Aorta (tissue), 5 donors: ENCODE data around the gene GPR132. TPM values are rescaled to one million over a fixed set of nuclear protein-coding genes. Genes with fewer than 3 reads are reported as not detected.

Experiments used
- ATAC-seq: fragments of 200-7000 bp; cut with Tn5 transposase; one replicate; pipeline ENCODE4 v1.9.1; 2022; ENCODE audit warnings: moderate library complexity; ENCODE audit not compliant: low FRiP score
- DNase-seq, 2 donors: peaks; one replicate each; pipeline ENCODE4 v3.0.0-alpha.2; 2020
- H3K27ac ChIP-seq, 2 donors: one replicate each; pipeline ENCODE4 v1.5.1; 2013; ENCODE audit warnings: low read length in 2 of 2, mild to moderate bottlenecking in 2 of 2, moderate library complexity in 2 of 2, control low read depth in 1 of 2, inconsistent platforms in 1 of 2, low read depth in 1 of 2
- H3K27me3 ChIP-seq, 2 donors: one replicate each; pipeline ENCODE4 v1.6.1; 2013; ENCODE audit warnings: control low read depth in 1 of 2, low read length in 1 of 2, mild to moderate bottlenecking in 1 of 2, moderate library complexity in 1 of 2; ENCODE audit not compliant: insufficient read depth in 2 of 2, control insufficient read depth in 1 of 2
- H3K36me3 ChIP-seq, 2 donors: one replicate each; pipeline ENCODE4 v1.6.1; 2013; ENCODE audit warnings: control low read depth in 1 of 2, low read length in 1 of 2, mild to moderate bottlenecking in 1 of 2; ENCODE audit not compliant: insufficient read depth in 2 of 2, control insufficient read depth in 1 of 2
- H3K4me1 ChIP-seq, 2 donors: one replicate each; pipeline ENCODE4 v1.6.1; 2013; ENCODE audit warnings: low read length in 2 of 2, control low read depth in 1 of 2, mild to moderate bottlenecking in 1 of 2, moderate library complexity in 1 of 2; ENCODE audit not compliant: insufficient read depth in 2 of 2, control insufficient read depth in 1 of 2
- H3K4me3 ChIP-seq, 2 donors: one replicate each; pipeline ENCODE4 v1.5.1; 2013; ENCODE audit warnings: low read length in 2 of 2, control low read depth in 1 of 2, mild to moderate bottlenecking in 1 of 2
- H3K9me3 ChIP-seq: one replicate; pipeline ENCODE4 v1.6.1; 2013; ENCODE audit warnings: mild to moderate bottlenecking, low read length; ENCODE audit not compliant: control insufficient read depth
- WGBS, 2 donors: extraction: QIAGEN DNeasy Blood & Tissue Kit; methylation state at CpG; one replicate each; pipeline ENCODE4 v1.1.7; 2013; 5-methylcytosine and 5-hydroxymethylcytosine counted together
- intact Hi-C, 2 donors: fragments of 100-400 bp; cut with DNase I; formaldehyde crosslinking; loops; one replicate each; pipeline versions ENCODE4 v1.14.2 to v1.15.0; 2022
- polyA plus RNA-seq, 2 donors: library from polyadenylated mRNA; stranded (reverse); fragments of 200-250 nt; gene quantifications; one replicate each; pipeline ENCODE4 v1.2.3, GENCODE V29; 2013
- total RNA-seq, 2 donors: library from RNA; stranded (reverse); fragmentation: NEBNext Ultra II Directional; extraction: Animal tissue kit (Norgen Biotek cat#: 25700); gene quantifications; one replicate each; pipeline ENCODE4 v1.2.1, GENCODE V29; 2021
- donor health status: healthy with polysubstance abuse.
- donor health status: Bipolar disorder and iron deficiency.
- donor health status: DM: no; HTN: no; CAD: no.
- donor health status: DM: no; HTN: no; CAD: no.
- donor health status: DM: yes; HTN: yes; CAD: no.

The GPR132 gene
- total and polyA plus RNA-seq, 4 donors: 1.0 to 5.0 (median 2.9) TPM; not detected in 1

- WGBS, 2 donors: 67 to 74% methylated on average over 13 of the region's 13 CpGs
- H3K4me1 ChIP-seq: no peaks in the 10 kb centered on the region
- intact Hi-C loops: no loop called here
- no peaks in the 10 kb centered on the region for H3K36me3 ChIP-seq
- H3K27me3 ChIP-seq: no peaks in the 10 kb centered on the region
- peak; percentile 43 for ATAC-seq
- no peak overlapping the region for H3K4me3 ChIP-seq
- no peak overlapping the region for H3K27ac ChIP-seq
- no peaks in the 10 kb centered on the region for H3K9me3 ChIP-seq
- DNase-seq: peak in 1 of 2 donors; percentile 61
Measured at GRCh38 chr14:105061428-105062047, 3.7 kb downstream of the GPR132 start.

GRCh38 chr14:105060751-105061427 is 4.3 kb downstream of the GPR132 start:
- Histone ChIP-seq H3K4me3 (no peak overlapping the region), H3K27me3 (no peaks in the 10 kb centered on the region), H3K27ac (no peak overlapping the region), H3K36me3 (no peaks in the 10 kb centered on the region), H3K4me1 (no peaks in the 10 kb centered on the region), H3K9me3 (no peaks in the 10 kb centered on the region)
- 82 to 83% methylated on average over 28 to 30 of the region's 30 CpGs for WGBS, 2 donors
- ATAC-seq (peak; percentile 41), DNase-seq (peak in 1 of 2 donors; percentile 77)
- intact Hi-C loops: no loop called here

GRCh38 chr14:105059925-105060565 is 5.2 kb downstream of the GPR132 start:
- Histone ChIP-seq H3K4me1 (no peaks in the 10 kb centered on the region), H3K4me3 (no peak overlapping the region), H3K36me3 (no peaks in the 10 kb centered on the region), H3K9me3 (no peaks in the 10 kb centered on the region), H3K27ac (no peak overlapping the region), H3K27me3 (no peaks in the 10 kb centered on the region)
- intact Hi-C loops: no loop called here
- 87 to 88% methylated on average over 16 of the region's 16 CpGs for WGBS, 2 donors
- DNase-seq (no peak), ATAC-seq (no peak)

DNA sequence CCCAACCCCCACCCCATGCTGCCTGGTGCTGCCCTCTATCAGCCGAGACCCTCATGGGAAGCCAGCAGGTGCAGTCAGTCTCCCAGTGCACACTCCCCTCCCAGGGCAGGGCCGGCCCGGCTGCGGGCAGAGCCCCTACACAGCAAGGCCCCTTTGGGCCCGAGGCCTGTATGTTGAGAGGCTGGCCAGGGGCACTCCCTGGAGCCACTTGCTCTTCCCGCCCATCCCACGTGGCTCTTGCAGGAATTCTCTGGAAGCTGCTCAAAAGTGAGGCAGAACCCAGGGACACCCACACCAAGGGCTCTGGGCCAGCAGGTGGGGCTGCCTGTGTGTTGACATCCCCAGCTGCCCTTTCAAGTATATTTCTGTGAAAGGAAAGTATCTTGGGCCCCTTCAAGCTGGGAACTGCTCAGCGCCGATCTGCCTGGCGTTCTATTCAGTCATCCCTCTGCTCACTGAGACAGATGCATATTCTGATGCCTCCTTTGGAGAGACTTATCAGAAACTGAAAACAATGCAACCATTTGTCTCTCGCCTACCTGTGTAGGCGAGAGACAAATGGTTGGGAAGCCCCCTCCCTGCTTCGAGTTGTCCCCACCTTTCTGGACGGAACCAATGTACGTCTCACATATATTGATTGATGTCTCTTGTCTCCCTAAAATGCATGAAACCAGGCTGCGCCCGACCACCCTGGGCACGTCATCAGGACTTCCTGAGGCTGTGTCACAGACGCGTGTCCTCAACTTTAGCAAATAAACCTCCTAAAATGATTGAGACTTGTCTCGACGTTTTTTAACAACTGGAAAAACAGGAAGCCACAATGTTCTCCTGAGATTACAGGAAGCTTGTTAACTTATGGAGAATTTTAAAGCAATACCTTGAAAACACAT is 6.0 kb downstream of the GPR132 start:
- DNase-seq (no peak), ATAC-seq (no peak)
- intact Hi-C loops: no loop called here
- Histone ChIP-seq H3K27ac (no peak overlapping the region), H3K27me3 (no peaks in the 10 kb centered on the region), H3K4me1 (no peaks in the 10 kb centered on the region), H3K36me3 (no peaks in the 10 kb centered on the region), H3K4me3 (no peak overlapping the region), H3K9me3 (no peaks in the 10 kb centered on the region)
- 75 to 77% methylated on average over 21 to 22 of the region's 22 CpGs for WGBS, 2 donors

DNA sequence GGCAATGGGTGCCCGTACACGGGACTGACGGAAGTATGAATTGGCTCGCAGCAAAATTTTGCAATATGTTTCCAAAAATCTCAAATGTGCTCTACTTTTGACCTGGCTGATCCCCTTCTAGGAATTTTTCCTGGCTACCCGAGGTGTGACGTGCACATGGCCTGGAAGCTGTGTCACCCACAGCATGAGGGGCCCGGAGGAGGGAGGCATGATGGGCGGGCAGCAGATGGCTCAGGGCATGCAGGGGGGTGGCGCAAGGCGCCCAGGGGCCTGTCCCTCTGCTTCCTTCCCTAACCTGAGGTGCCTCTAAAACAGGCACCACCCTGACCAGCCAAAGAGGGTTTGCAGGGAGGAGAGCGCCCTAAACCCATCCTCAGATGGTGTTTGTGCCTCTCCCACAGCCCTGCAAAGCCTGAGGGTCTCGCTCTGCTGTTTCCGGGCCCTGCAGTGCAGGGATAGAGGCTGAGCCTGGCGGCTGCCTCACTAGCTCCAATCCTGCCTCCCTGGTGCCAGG is 6.7 kb downstream of the GPR132 start:
- H3K36me3 ChIP-seq: no peaks in the 10 kb centered on the region
- DNase-seq: no peak
- H3K4me3 ChIP-seq: no peak overlapping the region
- whole genome bisulfite sequencing, 2 donors: 86 to 89% methylated on average over 14 of the region's 14 CpGs
- no peak overlapping the region for H3K27ac ChIP-seq
- no peaks in the 10 kb centered on the region for H3K9me3 ChIP-seq
- no peaks in the 10 kb centered on the region for H3K4me1 ChIP-seq
- intact Hi-C loops: no loop called here
- no peak for ATAC-seq
- no peaks in the 10 kb centered on the region for H3K27me3 ChIP-seq

DNA sequence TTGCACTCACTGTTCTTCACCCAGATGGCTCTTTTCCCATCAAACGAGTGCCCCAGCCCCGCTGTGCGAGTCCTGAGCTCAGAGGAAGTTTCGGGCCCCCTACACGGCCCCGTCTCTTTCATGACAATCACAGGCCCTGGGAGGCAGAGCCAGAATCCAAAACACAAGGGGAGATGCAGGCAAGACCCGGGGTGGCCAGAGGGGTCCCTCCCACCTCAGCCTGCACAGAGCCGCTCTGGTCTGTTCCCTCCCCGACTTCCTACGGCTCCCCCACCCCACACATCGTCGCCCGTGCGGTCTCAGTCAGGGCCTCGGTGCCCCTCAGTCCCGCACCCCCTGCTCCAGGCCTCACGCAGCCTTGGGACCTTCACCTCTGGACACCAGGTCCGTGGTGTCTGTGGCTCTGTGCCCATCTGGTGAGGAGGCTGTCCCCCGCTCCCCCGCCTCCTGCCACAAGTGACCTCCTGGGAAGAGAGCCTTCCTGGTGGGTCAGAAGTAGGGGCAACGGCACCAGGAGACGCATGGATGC is 8.9 kb downstream of the GPR132 start:
- H3K4me3 ChIP-seq: no peak overlapping the region
- ATAC-seq (no peak), DNase-seq (no peak)
- intact Hi-C loops: no loop called here
- WGBS, 2 donors: 70 to 71% methylated on average over 22 of the region's 22 CpGs
- no peaks in the 10 kb centered on the region for H3K36me3 ChIP-seq
- H3K9me3 ChIP-seq: no peaks in the 10 kb centered on the region
- H3K27me3 ChIP-seq: no peaks in the 10 kb centered on the region
- no peak overlapping the region for H3K27ac ChIP-seq
- H3K4me1 ChIP-seq: no peaks in the 10 kb centered on the region

GRCh38 chr14:105055736-105056302 is 9.4 kb downstream of the GPR132 start:
- ATAC-seq: no peak
- Histone ChIP-seq H3K4me3 (no peak overlapping the region), H3K27me3 (no peaks in the 10 kb centered on the region), H3K27ac (no peak overlapping the region), H3K9me3 (no peaks in the 10 kb centered on the region), H3K4me1 (no peaks in the 10 kb centered on the region), H3K36me3 (no peaks in the 10 kb centered on the region)
- 64 to 70% methylated on average over 31 to 33 of the region's 33 CpGs for WGBS, 2 donors
- DNase-seq: no peak
- intact Hi-C loops: no loop called here

- Histone ChIP-seq H3K27me3 (no peaks in the 10 kb centered on the region), H3K9me3 (no peaks in the 10 kb centered on the region), H3K4me1 (no peaks in the 10 kb centered on the region), H3K4me3 (no peak overlapping the region), H3K36me3 (no peaks in the 10 kb centered on the region), H3K27ac (no peak overlapping the region)
- intact Hi-C loops: no loop called here
- DNase-seq (no peak), ATAC-seq (no peak)
- 56 to 65% methylated on average over 15 of the region's 15 CpGs for WGBS, 2 donors
Measured at GRCh38 chr14:105055334-105055733, 9.9 kb downstream of the GPR132 start.
